Activated CD4-positive, alpha-beta T cell treated with anti-CD3 and anti-CD28 coated beads, Interleukin-2, Interleukin-6, amounts not matched to agents 100 ng/mL and 50 ng/mL, durations not matched to agents 16 hours and 8 hours (primary cell): ENCODE data around the gene PCDHGA4.
"Not testable (repeated sequence)": the region's sequence is repeated elsewhere in the genome, so short reads cannot be mapped to it uniquely, and the experiment has no call there.

Experiments used
- DNase-seq: peaks from one replicate; pipeline ENCODE4 v3.0.0-alpha.2; 2020

The PCDHGA4 gene

DNA sequence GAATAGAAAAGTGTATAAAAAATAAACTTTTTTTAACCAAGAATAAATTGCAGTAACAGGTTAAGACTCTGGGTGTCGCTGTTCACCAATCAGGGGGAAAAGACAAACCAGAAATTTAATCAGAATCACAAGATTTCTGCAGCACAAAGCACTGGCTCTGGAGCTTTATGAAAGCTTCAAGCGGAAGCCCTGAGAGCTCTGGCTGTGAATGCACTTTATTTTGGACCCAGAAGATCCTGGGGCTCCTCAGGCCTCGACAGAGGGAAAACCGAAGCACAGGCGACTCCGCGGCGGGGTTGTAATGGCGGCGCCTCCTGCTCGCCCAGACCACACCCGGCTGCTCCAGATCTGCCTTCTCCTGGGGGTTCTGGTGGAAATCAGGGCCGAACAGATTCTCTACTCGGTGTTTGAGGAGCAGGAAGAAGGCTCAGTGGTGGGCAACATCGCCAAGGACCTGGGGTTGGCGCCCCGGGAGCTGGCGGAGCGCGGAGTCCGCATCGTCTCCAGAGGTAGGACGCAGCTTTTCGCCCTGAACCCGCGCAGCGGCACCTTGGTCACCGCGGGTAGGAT lies at the start of gene PCDHGA4:
Gene PCDHGA4 (plus strand): TSS at position 122 of the 570 bp plus-strand sequence. CDS start 87 bp downstream, at position 209.
- no peak for DNase-seq

DNA sequence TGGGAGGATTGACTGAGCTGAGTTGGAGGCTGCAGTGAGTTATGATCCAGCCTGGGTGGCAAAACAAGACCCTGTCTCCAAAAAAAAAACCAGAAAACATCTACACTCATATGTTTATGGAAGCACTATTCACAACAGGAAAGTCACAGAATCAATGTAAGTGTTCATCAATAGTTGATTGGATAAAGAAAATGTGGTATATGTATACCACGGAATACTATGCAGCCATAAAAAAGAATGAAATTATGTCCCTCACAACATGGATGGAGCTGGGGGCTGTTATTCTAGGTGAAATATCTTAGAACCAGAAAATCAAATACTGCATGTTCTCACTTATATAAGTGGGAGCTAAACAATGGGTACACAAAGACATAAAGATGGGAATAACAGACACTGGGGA lies 48.2 kb upstream of the PCDHGA4 start:
- no peak for DNase-seq

DNA sequence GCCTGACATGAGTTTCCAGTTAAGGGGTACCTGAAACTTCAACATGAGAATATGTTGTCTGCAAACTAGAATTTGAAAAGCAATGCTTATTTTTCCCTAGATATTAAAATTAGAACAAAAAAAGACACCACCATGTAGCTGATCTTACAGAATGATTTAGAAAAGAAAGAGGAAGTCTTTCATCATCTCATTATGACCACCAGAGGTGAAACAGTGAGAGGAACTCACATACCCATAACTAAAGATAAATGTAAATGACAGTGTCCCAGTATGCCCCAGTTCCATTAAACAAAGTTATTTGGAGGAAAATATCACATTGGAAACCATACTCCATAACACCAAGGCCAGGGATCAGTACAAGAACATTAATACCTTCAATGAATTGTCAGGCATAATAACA lies 41.1 kb upstream of the PCDHGA4 start:
- DNase-seq = no peak

DNA sequence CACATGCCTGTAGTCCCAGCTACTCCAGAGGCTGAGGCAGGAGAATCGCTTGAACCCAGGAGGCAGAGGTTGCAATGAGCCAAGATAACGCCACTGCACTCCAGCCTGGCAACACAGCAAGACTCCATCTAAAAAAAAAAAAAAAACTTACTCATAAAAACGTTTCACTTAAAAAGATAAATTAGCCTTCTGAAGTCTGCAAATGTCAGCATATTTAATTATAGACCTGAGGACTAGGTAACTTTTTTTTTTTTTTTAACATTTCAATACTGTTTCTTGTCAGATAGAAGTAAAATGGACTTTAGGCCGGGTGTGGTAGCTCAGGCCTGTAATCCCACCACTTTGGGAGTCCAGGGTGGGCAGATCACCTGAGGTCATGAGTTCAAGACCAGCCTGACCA lies 37.9 kb upstream of the PCDHGA4 start:
- DNase-seq = not testable (repeated sequence)

DNA sequence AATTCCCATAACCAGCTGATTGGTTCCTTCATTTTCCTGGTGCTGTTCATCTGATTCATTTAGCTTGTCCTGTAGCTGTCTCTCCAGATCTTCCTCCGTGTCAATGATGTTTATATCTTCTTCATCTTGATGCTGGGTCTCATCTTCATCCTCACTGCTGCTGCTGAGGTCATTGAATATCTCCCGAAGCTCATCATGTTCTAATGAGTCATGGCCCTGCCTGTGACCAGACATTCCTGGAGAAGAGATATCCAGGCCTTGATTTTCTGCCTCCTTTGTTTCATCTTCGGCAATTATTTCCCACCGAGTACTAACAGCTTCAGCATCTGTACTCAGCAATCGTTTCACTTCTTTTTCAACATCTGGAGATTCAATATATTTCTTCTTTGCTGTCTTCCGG lies 35.6 kb upstream of the PCDHGA4 start:
- DNase-seq = no peak

DNA sequence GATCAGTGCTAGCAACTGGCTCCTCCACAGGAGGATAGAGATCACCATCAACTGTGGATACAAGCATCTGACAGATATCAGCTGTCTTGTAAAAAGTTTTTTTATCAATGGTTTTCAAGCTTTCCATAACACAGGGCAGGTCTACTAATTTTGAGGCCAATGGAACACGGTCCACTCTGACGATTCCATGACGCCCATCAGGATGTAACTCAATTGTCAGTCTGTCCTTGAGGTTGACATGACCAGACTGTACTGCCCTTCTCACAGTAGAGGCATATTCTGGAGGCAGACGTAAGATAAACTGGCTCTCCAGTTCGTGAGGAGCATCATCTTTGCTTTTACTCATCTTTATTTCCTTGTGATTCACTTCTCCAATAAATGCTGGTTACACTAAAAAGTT lies 35.1 kb upstream of the PCDHGA4 start:
- DNase-seq = no peak

DNA sequence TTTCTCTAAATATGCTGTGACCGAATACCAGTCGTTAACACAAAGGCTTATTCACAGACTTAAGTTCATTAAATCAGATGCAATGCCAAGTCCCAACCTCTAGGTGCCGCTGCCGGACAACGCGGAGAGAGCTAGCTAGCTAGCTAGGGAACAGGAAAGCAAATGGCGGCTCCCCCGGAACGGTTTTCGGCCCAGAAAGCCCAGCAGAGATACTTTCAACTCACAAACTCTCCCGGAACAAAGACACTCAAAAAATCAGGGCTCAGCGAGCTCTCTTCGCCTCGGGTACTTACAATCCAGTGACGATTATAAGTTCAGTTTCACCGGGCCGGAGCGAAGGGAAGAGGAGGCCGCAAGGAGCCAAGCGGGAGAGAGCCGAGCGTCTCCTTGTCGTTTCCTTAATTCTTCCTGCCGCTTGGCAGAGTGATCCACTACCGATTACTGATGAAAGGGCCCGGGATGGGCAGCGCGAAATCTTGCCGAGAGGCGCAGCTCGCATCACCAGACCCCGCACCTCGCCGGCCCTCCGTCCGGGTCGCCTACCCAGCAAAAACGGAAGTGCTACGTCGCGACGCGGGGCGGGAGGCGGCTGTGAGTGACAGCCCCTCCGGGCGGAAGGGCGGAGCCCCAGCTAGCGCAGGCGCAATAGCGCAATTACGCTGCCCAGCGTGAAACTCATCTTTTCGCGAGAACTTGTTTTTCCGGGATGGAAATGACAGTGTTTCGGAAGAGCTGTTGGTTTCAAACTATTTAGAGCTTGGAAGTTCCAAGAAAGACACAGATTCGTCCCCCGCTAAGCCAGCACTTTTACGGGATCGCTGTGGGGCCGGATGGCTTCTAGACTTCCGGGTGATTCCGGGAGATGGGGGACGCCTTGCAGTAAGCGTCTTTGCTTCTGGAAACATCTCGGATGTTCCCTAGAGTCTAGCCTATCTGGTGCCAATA lies 34.3 kb upstream of the PCDHGA4 start, which contains the start of gene TAF7:
Gene TAF7 (minus strand): TSS at position 560 of the 945 bp plus-strand sequence. CDS start 740 bp downstream, outside the sequence.
- peak; percentile 94 for DNase-seq

DNA sequence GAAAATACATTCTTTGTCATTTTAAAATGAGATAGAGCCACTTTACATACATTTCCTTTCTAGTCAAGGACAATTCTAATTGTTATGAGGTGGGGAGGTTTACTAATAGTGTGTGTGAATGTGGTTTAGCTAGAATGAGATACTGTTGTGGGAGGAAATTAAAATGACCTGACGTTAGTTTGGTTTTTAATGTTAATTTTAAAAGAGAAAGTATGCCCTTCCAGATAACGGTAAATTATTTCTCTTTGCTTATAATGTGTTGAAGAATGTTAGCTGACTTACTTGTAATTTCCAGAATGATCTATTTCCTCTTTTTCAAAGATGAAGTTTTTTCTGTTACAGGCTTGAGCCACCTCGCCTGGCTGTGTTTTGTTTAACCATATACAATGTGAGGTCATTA lies 32.6 kb upstream of the PCDHGA4 start:
- DNase-seq = no peak

DNA sequence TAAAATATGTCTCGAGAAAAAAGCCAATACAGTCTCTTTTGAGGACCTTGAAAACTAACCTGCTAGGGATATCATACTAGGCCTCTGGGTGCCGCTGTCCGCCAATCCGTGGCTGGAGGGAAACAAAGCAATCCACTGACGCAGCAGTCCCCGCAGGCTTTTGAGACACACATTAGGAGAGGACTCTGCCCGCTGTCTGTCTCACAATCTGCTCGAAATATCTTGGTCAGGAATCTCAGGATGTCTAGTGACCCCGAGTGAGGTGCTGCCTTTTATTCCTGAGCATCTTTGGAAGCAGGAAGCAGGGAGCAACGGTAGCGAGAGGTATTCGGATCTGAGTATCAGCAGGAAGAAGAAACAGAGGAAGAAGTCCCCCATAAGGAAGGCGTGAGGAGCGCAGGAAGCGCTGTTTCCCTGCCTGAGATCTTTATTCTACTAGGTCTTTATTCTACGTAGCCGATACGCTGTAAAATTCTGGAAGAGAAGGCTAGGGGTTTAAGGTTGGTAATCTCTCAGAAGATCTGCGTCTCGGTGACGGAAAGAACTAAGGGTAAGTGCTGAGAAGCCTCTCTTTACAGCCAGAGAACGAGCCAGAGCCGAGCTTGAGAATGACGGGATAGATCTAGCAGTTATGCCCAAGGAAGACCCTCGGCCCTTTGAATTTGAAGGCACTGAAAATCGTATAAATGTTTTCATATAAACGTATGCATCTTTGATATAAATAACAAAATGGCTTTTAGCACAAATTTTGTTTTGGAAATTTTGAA lies 28.6 kb upstream of the PCDHGA4 start:
- DNase-seq = peak; percentile 62

DNA sequence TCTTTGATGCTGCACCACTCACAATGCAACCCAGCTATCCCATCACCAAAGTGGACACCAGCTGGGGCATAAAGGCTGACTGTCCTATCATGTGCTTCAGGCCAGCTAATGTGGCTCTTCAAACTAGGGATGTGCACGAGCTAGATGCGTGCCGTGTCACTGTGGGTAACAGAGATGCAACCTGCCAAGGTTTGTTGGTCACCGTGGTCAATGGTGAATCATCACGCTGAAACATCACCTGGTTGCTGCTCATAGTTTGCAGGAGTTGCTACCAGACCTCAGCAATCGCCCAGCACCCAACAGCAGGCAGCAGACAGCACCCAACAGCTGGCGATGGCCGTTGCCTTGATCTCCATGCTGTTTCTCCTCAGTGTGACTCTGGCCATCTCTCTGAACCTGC lies 26.6 kb upstream of the PCDHGA4 start:
- no peak for DNase-seq

DNA sequence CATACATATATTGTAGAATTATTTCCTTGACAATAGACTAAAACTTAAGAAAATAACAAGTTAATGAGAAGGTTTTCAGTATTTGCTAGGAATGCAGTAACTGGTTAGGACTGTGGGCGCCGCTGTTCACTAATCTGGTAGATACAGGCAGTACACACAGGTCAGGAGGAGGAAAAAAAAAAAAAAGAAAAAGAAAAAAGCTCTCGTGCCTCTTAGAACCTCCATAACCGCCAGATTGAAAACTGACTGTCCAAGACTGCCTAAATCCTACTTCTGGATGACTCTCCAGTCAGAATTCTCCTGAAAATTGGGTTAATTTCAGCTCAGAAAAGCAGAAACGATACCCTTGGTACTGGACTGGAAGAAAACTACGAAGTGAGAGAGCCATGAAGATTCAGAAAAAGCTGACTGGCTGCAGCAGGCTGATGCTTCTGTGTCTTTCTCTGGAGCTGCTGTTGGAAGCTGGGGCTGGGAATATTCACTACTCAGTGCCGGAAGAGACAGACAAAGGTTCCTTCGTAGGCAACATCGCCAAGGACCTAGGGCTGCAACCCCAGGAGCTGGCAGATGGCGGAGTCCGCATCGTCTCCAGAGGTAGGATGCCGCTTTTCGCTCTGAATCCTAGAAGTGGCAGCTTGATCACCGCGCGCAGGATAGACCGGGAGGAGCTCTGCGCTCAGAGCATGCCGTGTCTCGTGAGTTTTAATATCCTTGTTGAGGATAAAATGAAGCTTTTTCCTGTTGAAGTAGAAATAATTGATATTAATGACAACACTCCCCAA lies 24.3 kb upstream of the PCDHGA4 start, which contains the start of gene PCDHGA1:
Gene PCDHGA1 (plus strand): TSS at position 216 of the 782 bp plus-strand sequence.
- peak; percentile 20 for DNase-seq

DNA sequence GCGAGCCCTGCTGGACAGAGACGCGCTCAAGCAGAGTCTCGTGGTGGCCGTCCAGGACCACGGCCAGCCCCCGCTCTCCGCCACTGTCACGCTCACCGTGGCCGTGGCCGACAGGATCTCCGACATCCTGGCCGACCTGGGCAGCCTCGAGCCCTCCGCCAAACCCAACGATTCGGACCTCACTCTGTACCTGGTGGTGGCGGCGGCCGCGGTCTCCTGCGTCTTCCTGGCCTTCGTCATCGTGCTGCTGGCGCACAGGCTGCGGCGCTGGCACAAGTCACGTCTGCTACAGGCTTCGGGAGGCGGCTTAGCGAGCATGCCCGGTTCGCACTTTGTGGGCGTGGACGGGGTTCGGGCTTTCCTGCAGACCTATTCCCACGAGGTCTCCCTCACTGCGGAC lies 22.2 kb upstream of the PCDHGA4 start:
- DNase-seq = not testable (repeated sequence)

DNA sequence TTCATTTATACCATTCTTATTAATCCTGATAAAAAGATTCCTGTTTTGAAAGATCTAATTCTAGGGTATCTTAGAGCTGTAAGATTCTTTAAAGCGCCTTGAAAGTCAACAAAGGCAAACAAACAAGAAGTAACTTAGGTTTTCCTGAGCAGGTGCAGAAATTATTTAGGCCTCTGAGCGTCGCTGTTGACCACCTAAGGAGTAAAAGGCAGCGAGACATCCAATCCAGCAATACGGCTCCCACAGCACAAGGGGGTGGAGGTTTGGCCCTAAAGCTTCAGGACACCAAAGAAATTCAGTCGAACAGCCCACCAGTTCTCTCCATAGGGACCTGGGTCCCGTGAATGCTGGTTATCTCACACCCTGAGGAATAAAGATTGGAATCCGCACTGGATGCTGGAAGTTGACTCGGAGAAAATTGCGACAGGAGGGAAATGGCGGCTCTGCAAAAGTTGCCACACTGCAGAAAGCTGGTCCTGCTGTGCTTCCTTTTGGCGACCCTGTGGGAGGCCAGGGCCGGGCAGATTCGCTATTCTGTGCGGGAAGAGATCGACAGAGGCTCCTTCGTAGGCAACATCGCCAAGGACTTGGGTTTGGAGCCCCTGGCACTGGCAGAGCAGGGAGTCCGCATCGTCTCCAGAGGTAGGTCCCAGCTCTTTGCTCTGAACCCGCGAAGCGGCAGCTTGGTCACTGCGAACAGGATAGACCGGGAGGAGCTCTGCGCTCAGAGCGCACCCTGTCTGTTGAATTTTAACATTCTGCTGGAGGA lies 16.1 kb upstream of the PCDHGA4 start, which contains the start of gene PCDHGA2:
Gene PCDHGA2 (plus strand): TSS at position 223 of the 769 bp plus-strand sequence.
- DNase-seq = peak; percentile 9

DNA sequence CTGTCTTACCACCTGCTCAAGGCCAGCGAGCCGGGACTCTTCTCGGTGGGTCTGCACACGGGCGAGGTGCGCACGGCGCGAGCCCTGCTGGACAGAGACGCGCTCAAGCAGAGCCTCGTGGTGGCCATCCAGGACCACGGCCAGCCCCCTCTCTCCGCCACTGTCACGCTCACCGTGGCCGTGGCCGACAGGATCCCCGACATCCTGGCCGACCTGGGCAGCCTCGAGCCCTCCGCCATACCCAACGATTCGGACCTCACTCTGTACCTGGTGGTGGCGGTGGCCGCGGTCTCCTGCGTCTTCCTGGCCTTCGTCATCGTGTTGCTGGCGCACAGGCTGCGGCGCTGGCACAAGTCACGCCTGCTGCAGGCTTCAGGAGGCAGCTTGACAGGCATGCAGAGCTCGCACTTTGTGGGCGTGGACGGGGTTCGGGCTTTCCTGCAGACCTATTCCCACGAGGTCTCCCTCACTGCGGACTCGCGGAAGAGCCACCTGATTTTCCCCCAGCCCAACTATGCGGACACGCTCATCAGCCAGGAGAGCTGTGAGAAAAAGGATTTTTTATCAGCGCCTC lies 14.0 kb upstream of the PCDHGA4 start:
- not testable (repeated sequence) for DNase-seq

DNA sequence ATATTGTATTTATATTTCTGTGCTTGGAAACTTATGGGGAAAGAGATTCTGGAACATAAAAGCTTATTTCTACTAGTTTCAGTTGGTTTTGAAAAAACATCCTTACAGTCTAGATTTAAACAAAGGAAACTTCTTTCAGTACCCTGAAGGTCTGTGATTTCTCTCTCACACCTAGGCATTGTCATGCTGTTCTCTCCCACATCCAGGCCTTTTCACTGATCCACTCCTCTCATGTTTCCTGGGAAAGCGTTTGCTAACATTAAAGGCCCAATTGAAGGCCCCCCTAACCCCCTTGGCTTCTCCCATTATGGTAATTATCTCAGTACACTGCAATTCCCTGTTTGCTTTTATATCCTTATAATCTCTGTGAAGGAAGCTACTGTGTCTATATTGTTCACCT lies 12.0 kb upstream of the PCDHGA4 start:
- DNase-seq = no peak

DNA sequence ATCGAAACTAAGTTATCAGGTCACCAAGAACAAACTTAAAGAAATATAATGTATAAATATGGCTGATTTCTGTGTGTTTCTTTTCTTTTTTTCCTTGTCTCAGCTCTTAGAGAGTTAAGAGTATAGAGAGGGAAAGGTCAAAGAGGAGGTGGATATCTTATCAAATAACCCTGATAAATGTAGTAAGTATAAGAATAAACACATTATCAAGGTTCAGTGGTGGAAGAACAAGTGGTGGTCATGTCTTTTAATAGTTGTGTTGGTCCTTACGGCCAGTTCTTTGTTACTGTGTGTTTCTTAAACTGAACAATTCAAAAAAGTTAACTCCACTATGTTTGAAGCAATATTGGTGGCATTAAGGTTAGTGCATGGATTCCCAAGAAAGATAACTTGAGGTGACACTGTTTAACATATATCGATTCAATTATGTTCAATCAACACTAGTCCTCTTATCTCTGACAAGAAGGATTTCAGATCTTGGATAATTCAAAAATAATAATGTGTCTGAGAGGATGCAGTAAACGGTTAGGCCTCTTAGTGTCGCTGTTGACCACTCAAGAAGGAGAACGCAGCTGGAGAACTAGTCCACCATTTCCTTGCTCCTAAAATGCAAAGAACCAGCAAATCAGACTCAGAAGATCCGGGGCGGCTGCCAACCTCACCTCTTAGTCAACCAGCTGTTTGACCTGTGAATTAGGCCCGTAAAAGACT lies 11.4 kb upstream of the PCDHGA4 start, which contains the start of gene PCDHGA3:
Gene PCDHGA3 (plus strand): TSS at position 588 of the 711 bp plus-strand sequence. CDS start 205 bp downstream, outside the sequence.
- peak; percentile 30 for DNase-seq

DNA sequence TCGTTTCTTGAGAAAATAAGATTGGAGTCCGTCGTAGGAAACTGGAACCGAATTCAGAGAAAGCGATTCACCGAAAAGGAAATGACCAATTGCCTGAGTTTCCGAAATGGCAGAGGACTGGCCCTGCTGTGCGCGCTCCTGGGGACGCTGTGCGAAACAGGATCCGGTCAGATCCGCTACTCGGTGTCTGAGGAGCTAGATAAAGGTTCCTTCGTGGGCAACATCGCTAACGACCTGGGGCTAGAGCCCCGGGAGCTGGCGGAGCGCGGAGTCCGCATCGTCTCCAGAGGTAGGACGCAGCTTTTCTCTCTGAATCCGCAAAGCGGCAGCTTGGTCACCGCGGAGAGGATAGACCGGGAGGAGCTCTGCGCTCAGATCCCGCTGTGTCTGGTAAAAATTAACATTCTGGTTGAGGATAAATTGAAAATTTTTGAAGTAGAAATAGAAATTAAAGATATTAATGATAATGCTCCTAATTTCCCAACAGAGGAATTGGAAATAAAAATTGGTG lies 10.8 kb upstream of the PCDHGA4 start:
- no peak for DNase-seq

DNA sequence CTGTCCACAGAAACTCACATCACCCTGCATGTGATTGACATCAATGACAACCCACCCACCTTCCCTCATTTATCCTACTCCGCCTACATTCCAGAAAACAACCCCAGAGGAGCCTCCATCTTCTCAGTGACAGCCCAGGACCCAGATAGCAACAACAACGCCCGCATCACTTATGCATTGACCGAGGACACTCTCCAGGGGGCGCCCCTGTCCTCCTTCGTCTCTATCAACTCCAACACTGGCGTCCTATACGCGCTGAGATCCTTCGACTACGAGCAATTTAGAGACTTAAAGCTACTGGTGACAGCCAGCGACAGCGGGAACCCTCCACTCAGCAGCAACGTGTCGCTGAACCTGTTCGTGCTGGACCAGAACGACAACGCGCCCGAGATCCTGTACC lies 9.5 kb upstream of the PCDHGA4 start:
- DNase-seq = no peak

DNA sequence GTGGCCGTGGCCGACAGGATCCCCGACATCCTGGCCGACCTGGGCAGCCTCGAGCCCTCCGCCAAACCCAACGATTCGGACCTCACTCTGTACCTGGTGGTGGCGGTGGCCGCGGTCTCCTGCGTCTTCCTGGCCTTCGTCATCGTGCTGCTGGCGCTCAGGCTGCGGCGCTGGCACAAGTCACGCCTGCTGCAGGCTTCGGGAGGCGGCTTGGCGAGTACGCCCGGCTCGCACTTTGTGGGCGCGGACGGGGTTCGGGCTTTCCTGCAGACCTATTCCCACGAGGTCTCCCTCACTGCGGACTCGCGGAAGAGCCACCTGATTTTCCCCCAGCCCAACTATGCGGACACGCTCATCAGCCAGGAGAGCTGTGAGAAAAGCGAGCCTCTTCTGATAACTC lies 8.8 kb upstream of the PCDHGA4 start:
- not testable (repeated sequence) for DNase-seq
